AG09309 (cell line): ENCODE measurements around the gene LRRC43.
"Not testable (repeated sequence)": the region's sequence is repeated elsewhere in the genome, so short reads cannot be mapped to it uniquely, and the experiment has no call there.

Experiments used
- DNase-seq: peaks from one replicate; pipeline ENCODE4 v3.0.0-alpha.2; 2010; ENCODE audit warnings: low read depth
- H3K4me3 ChIP-seq: 2 replicates; pipeline ENCODE4 v1.5.1; 2011; ENCODE audit warnings: mild to moderate bottlenecking, low read depth, low read length, moderate library complexity; ENCODE audit not compliant: control insufficient read depth
- TF ChIP-seq, protein P1 (sequence below): IDR thresholded peaks from 2 replicates; pipeline ENCODE4 v1.5.1; 2011; ENCODE audit warnings: mild to moderate bottlenecking, low read depth, low read length, inconsistent platforms; ENCODE audit not compliant: insufficient read depth, control insufficient read depth; ENCODE audit errors: missing control alignments

The LRRC43 gene

GRCh38 chr12:122200541-122201175, 17.7 kb downstream of the LRRC43 start:
- no peak for DNase-seq
- H3K4me3 ChIP-seq: no peak overlapping the region
- TF ChIP-seq, protein P1, sequence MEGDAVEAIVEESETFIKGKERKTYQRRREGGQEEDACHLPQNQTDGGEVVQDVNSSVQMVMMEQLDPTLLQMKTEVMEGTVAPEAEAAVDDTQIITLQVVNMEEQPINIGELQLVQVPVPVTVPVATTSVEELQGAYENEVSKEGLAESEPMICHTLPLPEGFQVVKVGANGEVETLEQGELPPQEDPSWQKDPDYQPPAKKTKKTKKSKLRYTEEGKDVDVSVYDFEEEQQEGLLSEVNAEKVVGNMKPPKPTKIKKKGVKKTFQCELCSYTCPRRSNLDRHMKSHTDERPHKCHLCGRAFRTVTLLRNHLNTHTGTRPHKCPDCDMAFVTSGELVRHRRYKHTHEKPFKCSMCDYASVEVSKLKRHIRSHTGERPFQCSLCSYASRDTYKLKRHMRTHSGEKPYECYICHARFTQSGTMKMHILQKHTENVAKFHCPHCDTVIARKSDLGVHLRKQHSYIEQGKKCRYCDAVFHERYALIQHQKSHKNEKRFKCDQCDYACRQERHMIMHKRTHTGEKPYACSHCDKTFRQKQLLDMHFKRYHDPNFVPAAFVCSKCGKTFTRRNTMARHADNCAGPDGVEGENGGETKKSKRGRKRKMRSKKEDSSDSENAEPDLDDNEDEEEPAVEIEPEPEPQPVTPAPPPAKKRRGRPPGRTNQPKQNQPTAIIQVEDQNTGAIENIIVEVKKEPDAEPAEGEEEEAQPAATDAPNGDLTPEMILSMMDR: no peak

DNA sequence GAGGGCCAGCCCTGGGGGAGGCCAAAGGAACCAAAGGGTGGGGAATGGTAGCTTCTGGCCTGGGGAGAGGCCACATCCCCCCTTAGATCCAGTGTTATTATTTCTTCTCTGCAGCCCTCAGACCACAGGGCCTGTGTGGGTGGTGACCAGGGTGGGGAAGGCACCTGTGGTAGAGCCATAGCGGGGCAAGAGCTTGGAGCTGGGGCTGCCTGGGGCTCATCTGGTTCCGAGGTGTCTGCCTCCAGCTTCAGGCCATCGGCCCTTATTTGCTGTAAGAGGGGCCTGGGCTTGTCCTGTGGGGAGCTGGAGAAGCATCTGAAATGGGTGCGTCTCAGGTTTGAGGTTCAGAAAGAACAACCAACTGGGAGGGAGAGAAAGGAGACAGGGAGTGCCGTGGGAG, 18.5 kb downstream of the LRRC43 start:
- no peak overlapping the region for H3K4me3 ChIP-seq
- no peak for DNase-seq
- TF ChIP-seq, protein P1: no peak

DNA sequence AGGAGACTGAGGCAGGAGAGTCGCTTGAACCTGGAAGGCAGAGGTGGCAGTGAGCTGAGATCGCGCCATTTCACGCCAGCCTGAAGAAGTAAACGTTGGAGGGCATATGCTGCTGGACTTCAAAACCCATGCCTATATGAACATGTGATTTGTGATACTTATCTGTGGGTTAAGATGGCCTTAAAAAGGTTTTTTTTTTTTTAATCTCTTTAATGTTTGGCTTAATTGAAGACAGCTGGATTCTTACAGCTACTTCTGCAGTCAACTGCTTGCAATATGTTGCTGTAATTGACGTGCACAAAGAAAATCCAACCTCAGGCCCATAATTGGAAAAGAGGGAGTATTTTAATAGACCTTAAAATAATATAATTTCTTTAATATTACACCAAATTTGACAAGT, 19.1 kb downstream of the LRRC43 start:
- no peak for DNase-seq
- TF ChIP-seq, protein P1: no peak
- H3K4me3 ChIP-seq: no peak overlapping the region

DNA sequence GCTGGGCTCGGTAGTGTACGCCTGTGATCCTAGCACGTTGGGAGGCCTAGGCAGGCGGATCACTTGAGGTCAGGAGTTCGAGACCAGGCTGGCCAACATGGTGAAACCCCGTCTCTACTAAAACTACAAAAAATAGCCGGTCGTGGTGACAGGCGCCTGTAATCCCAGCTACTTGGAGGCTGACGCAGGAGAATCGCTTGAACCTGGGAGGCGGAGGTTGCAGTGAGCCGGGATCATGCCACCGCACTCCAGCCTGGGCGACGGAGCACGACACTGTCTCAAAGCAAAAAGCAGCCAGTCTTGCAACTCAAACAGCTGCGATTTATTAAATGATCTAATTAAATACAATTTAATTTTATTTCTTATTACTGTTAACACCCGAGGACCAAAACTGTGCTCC, 19.9 kb downstream of the LRRC43 start:
- H3K4me3 ChIP-seq: peak overlapping the region; percentile 51
- not testable (repeated sequence) for DNase-seq

GRCh38 chr12:122203301-122204166, 20.6 kb downstream of the LRRC43 start, which contains the start of gene B3GNT4:
TSS of gene B3GNT4 (plus strand) at chr12:122203709. CDS start at chr12:122204619, 910 bp downstream.
- no peak for DNase-seq
- TF ChIP-seq, protein P1: no peak
- H3K4me3 ChIP-seq: peak within 1 kb of the TSS; percentile 51

- DNase-seq: no peak
These were observed 21.5 kb downstream of the LRRC43 start for GRCh38 chr12:122204167-122205052.

More at GRCh38 chr12:122204167-122205052, 21.5 kb downstream of the LRRC43 start:
- TF ChIP-seq, protein P1: no peak
- peak overlapping the region; percentile 18; the same call in 1 of the 2 replicates for H3K4me3 ChIP-seq
